ENCODE measurements around the gene RBM4B.

DNA sequence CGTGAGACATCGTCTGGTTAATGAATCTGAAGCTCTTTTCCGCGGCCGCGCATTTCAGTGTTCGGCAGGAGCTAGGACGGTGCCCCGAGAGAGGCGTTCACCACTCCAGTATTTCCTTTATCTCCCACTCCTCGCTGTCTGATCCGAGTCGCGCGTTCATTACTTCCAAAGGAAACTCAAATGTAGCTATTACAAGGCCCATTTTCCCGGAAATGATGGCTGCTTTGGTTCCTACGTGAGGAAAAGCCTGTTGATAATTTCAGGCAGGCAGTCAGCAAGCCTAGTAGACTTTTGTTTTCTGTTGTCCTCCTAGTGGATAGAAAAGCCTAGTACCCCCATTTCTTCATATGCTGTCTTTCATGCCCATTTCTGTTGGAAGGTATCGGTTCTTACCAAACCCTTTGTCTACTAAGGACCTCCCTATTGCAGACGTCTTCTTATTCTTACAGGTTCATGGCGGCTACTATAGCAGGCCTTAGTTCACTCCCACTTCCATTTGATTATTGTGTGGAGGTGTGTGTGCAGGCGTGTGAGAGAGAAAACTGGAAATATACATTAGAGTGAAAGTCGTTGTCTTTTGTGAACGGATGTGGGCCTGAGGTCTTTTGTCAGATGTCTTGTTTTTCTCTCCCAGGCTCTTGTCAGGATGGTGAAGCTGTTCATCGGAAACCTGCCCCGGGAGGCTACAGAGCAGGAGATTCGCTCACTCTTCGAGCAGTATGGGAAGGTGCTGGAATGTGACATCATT lies 38.4 kb downstream of the RBM4B start:
- TF ChIP-seq ZFP3 (CRISPR knock-in tag; IDR thresholded peaks at IDR 0.05) (no peak), ZNF8 (CRISPR knock-in tag; IDR thresholded peaks at IDR 0.05) (no peak), OSR1 (CRISPR knock-in tag; IDR thresholded peaks at IDR 0.05) (no peak), ZFP30 (CRISPR knock-in tag; IDR thresholded peaks at IDR 0.05) (no peak), ISL1 (CRISPR knock-in tag; IDR thresholded peaks at IDR 0.05) (no peak), BACH2 (CRISPR knock-in tag; IDR thresholded peaks at IDR 0.05; ENCODE audit: borderline replicate concordance) (no peak), TCF4 (CRISPR knock-in tag; IDR thresholded peaks at IDR 0.05; ENCODE audit: borderline replicate concordance) (no peak), ESRRG (CRISPR knock-in tag; IDR thresholded peaks at IDR 0.05) (no peak), RARB (CRISPR knock-in tag; IDR thresholded peaks at IDR 0.05) (no peak)
- TF ChIP-seq, protein P1, sequence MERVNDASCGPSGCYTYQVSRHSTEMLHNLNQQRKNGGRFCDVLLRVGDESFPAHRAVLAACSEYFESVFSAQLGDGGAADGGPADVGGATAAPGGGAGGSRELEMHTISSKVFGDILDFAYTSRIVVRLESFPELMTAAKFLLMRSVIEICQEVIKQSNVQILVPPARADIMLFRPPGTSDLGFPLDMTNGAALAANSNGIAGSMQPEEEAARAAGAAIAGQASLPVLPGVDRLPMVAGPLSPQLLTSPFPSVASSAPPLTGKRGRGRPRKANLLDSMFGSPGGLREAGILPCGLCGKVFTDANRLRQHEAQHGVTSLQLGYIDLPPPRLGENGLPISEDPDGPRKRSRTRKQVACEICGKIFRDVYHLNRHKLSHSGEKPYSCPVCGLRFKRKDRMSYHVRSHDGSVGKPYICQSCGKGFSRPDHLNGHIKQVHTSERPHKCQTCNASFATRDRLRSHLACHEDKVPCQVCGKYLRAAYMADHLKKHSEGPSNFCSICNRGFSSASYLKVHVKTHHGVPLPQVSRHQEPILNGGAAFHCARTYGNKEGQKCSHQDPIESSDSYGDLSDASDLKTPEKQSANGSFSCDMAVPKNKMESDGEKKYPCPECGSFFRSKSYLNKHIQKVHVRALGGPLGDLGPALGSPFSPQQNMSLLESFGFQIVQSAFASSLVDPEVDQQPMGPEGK (CRISPR knock-in tag; IDR thresholded peaks at IDR 0.05; ENCODE audit: borderline replicate concordance), result no peak
- TF ChIP-seq, protein P2, sequence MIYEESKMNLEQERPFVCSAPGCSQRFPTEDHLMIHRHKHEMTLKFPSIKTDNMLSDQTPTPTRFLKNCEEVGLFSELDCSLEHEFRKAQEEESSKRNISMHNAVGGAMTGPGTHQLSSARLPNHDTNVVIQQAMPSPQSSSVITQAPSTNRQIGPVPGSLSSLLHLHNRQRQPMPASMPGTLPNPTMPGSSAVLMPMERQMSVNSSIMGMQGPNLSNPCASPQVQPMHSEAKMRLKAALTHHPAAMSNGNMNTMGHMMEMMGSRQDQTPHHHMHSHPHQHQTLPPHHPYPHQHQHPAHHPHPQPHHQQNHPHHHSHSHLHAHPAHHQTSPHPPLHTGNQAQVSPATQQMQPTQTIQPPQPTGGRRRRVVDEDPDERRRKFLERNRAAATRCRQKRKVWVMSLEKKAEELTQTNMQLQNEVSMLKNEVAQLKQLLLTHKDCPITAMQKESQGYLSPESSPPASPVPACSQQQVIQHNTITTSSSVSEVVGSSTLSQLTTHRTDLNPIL (CRISPR knock-in tag; IDR thresholded peaks at IDR 0.05; ENCODE audit: low read depth), result no peak
- TF ChIP-seq, protein P3, sequence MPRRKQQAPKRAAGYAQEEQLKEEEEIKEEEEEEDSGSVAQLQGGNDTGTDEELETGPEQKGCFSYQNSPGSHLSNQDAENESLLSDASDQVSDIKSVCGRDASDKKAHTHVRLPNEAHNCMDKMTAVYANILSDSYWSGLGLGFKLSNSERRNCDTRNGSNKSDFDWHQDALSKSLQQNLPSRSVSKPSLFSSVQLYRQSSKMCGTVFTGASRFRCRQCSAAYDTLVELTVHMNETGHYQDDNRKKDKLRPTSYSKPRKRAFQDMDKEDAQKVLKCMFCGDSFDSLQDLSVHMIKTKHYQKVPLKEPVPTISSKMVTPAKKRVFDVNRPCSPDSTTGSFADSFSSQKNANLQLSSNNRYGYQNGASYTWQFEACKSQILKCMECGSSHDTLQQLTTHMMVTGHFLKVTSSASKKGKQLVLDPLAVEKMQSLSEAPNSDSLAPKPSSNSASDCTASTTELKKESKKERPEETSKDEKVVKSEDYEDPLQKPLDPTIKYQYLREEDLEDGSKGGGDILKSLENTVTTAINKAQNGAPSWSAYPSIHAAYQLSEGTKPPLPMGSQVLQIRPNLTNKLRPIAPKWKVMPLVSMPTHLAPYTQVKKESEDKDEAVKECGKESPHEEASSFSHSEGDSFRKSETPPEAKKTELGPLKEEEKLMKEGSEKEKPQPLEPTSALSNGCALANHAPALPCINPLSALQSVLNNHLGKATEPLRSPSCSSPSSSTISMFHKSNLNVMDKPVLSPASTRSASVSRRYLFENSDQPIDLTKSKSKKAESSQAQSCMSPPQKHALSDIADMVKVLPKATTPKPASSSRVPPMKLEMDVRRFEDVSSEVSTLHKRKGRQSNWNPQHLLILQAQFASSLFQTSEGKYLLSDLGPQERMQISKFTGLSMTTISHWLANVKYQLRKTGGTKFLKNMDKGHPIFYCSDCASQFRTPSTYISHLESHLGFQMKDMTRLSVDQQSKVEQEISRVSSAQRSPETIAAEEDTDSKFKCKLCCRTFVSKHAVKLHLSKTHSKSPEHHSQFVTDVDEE (CRISPR knock-in tag; IDR thresholded peaks at IDR 0.05), result no peak

Measured in SK-N-SH treated with all-trans-retinoic acid at 6 μM for 48 hours (cell line).